ENCODE data around the gene KATNIP. TPM values are rescaled to one million over a fixed set of nuclear protein-coding genes. Genes with fewer than 3 reads are reported as not detected.

The KATNIP gene
- total and polyA plus RNA-seq, 2 of the 13 experiments (the other 11 are each of a cell fraction or from before 2014, with no cell fraction given), result 9.7 to 12.0 TPM

DNA sequence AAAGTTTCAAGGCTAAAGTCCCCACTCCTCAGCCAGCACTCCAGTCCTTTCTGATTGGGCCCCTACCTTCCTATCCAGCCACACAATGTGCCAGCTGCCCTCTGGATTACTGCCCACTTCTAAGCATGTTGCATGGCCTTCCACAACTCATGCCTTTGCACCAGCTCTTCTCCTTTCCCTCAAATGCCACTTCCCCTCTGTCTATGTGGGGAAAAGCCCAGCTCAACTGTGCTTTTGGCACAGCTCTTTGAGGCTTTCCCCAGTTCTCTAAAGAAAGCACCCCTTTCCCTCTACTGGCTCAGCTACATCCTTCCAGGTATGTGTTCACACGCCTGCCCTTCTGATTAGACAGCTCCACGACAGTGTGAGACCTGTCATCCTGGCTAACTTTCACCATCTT is 18.8 kb upstream of the KATNIP start:
- intact Hi-C loops (cut with micrococcal nuclease; ENCODE audit: unreplicated experiment) (no loop called here), in situ Hi-C loops (cut with HindIII; ENCODE audit: extremely low pct_ligation_motif_present, low pct_unique_long_range_greater_than_20kb) (no loop called here)
- Histone ChIP-seq H3K27me3 (ENCODE audit: control insufficient read depth in 1 of 2, insufficient read depth in 2 of 2, low read length in 2 of 2) (no peaks in the 10 kb centered on the region), H3K9me3 (ENCODE audit: low read length) (no peaks in the 10 kb centered on the region), H2AFZ (ENCODE audit: low read length) (no peak overlapping the region), H3K4me1 (ENCODE audit: insufficient read depth, low read length) (no peaks in the 10 kb centered on the region), H3K79me2 (ENCODE audit: insufficient read depth, low read length) (no peaks in the 10 kb centered on the region), H3K9ac (ENCODE audit: insufficient read depth, low read depth, low read length) (no peak overlapping the region), H3K36me3 (replicated peaks in 1 of 2; ENCODE audit: control insufficient read depth in 1 of 2, insufficient read depth in 2 of 2, low read length in 2 of 2) (peaks cover 35 to 90% of the 10 kb centered on the region in 2 experiments), H3K27ac (ENCODE audit: extremely low read length, insufficient read depth, low read length) (no peak overlapping the region), H3K4me2 (ENCODE audit: low read depth, low read length) (no peak overlapping the region), H4K20me1 (ENCODE audit: insufficient read depth, low read length) (no peaks in the 10 kb centered on the region), H3K4me3 (replicated peaks in 1 of 3; ENCODE audit: insufficient read depth in 1 of 3, low read depth in 2 of 3, low read length in 3 of 3) (no peak overlapping the region)
- TF ChIP-seq ARID2 (CRISPR knock-in tag; IDR thresholded peaks at IDR 0.05; ENCODE audit: borderline replicate concordance), result no peak
- TF ChIP-seq, protein P1, sequence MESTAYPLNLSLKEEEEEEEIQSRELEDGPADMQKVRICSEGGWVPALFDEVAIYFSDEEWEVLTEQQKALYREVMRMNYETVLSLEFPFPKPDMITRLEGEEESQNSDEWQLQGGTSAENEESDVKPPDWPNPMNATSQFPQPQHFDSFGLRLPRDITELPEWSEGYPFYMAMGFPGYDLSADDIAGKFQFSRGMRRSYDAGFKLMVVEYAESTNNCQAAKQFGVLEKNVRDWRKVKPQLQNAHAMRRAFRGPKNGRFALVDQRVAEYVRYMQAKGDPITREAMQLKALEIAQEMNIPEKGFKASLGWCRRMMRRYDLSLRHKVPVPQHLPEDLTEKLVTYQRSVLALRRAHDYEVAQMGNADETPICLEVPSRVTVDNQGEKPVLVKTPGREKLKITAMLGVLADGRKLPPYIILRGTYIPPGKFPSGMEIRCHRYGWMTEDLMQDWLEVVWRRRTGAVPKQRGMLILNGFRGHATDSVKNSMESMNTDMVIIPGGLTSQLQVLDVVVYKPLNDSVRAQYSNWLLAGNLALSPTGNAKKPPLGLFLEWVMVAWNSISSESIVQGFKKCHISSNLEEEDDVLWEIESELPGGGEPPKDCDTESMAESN (CRISPR knock-in tag; conservative IDR thresholded peaks at IDR 0.05), result no peak
- ChIA-PET POLR2A (interaction anchor here (1.5 kb wide), 1 partner anchor 19 kb away, joined by 5 read pairs; the partner anchor contains the start of genes GTF3C1 and KATNIP), CTCF (ENCODE audit: low intra/inter-chr PET ratio, low total read pairs) (no interaction called here)
- no TSS peak for BruUV-seq (replicated peaks)
- FAIRE-seq (no peak), ATAC-seq (no peak; the same call in 2 of the 3 replicates), DNase-seq (ENCODE audit: low spot score) (no peak)
- WGBS (ENCODE audit: low lambda C conversion rate), result 97% methylated on average over 2 of the region's 2 CpGs

GRCh38 chr16:27531826-27532800 is 17.8 kb upstream of the KATNIP start:
- TF ChIP-seq HNF1A (IDR thresholded peaks at IDR 0.05; ENCODE audit: low read depth) (no peak), HNF1A (CRISPR knock-in tag; IDR thresholded peaks at IDR 0.05; ENCODE audit: borderline replicate concordance) (no peak), RFXAP (CRISPR knock-in tag; IDR thresholded peaks at IDR 0.05; ENCODE audit: borderline replicate concordance) (no peak), EZH2 (conservative IDR thresholded peaks at IDR 0.05; ENCODE audit: low read depth, low read length) (no peak)
- no peak overlapping the region for H3K4me2 ChIP-seq (ENCODE audit: low read depth, low read length)
- FAIRE-seq, result no peak
- no peak for DNase-seq (ENCODE audit: low spot score)
- ChIA-PET CTCF (ENCODE audit: low intra/inter-chr PET ratio, low total read pairs) (no interaction called here), POLR2A (interaction anchor here (1.5 kb wide), 1 partner anchor 18 kb away, joined by 5 read pairs; the partner anchor contains the start of genes GTF3C1 and KATNIP)
- H3K79me2 ChIP-seq (ENCODE audit: insufficient read depth, low read length), result no peaks in the 10 kb centered on the region
- H3K4me3 ChIP-seq (replicated peaks in 1 of 3; ENCODE audit: insufficient read depth in 1 of 3, low read depth in 2 of 3, low read length in 3 of 3), result no peak overlapping the region
- ATAC-seq, result no peak
- no peak overlapping the region for H2AFZ ChIP-seq (ENCODE audit: low read length)
- H3K9ac ChIP-seq (ENCODE audit: insufficient read depth, low read depth, low read length), result no peak overlapping the region
- H3K27me3 ChIP-seq (ENCODE audit: control insufficient read depth in 1 of 2, insufficient read depth in 2 of 2, low read length in 2 of 2), result no peaks in the 10 kb centered on the region
- intact Hi-C loops (cut with micrococcal nuclease; ENCODE audit: unreplicated experiment), result no loop called here
- 96% methylated on average over 19 of the region's 19 CpGs for WGBS (ENCODE audit: low lambda C conversion rate)
- peaks cover 36 to 89% of the 10 kb centered on the region in 2 experiments for H3K36me3 ChIP-seq (replicated peaks in 1 of 2; ENCODE audit: control insufficient read depth in 1 of 2, insufficient read depth in 2 of 2, low read length in 2 of 2)
- in situ Hi-C loops (cut with HindIII; ENCODE audit: extremely low pct_ligation_motif_present, low pct_unique_long_range_greater_than_20kb), result no loop called here
- no peaks in the 10 kb centered on the region for H4K20me1 ChIP-seq (ENCODE audit: insufficient read depth, low read length)
- no peak overlapping the region for H3K27ac ChIP-seq (ENCODE audit: extremely low read length, insufficient read depth, low read length)
- H3K9me3 ChIP-seq (ENCODE audit: low read length), result no peaks in the 10 kb centered on the region
- no peaks in the 10 kb centered on the region for H3K4me1 ChIP-seq (ENCODE audit: insufficient read depth, low read length)
- BruUV-seq (replicated peaks), result no TSS peak

Data from HepG2 (cell line).